GM19239 (cell line): ENCODE results near the gene CENPU.
A peak's percentile ranks its signal among the peaks of the same experiment; 100 is the strongest.

Experiments
- DNase-seq: peaks from one replicate; pipeline ENCODE4 v3.0.0; 2011; ENCODE audit warnings: low spot score; ENCODE audit not compliant: insufficient read length
- FAIRE-seq: peaks from 2 replicates; lab custom pipeline; 2011; peaks lifted over from hg19 to GRCh38; lab: Jason Lieb, UNC

The CENPU gene

DNA sequence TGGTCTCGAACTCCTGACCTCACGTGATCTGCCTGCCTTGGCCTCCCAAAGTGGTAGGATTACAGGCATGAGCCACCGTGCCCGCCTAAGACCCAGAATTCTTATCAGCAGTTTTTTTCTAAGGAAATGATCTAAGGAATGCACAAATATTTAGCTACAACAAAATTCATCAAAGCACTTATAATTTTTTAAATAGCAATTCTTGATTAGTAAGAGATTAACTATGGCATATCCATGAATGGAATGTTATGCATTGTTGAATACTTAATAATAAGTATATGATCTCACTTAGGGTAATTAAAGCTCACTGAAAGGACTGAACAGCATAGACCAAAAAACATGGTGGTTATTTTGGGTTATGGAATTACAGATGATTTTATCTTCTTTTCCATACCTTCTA lies 18.4 kb downstream of the CENPU start:
- no peak for DNase-seq
- no peak for FAIRE-seq

DNA sequence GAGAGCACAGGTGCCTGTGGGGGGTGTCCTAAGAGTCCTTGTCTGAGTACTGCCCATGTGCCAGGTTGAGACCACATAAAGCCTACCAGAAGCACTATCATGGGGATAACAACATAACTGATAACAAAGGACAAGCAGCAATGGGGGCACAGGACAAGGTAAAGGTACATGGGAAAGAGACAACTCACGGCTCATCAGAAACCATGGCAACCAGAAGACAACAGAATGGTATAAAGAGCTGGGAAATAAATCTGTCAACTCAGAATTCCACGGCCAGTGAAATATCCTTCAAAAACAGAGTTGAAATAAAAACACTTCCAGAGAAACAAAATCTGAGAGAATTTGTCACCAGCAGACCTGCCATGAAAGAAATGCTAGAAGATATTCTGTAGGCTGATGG lies 20.0 kb downstream of the CENPU start:
- FAIRE-seq: no peak
- DNase-seq: no peak

DNA sequence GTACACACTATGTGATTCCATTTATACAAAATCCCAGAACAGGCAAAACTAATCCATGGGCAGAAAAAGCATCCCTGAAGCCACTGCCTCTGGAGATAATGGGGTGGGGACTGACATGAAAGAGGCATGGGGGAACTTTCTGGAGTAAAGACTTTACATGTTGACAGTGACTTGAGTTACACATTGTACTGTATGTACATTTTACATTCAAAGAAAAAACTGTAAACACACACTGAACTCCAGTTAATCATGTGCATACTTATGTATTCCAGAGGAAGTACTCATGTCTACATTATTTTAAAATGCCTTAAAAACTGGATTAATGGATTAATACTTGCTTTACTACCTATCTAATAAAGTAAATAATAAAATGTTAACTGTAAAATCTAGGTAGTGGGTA lies 21.6 kb downstream of the CENPU start:
- DNase-seq: no peak
- FAIRE-seq: no peak

DNA sequence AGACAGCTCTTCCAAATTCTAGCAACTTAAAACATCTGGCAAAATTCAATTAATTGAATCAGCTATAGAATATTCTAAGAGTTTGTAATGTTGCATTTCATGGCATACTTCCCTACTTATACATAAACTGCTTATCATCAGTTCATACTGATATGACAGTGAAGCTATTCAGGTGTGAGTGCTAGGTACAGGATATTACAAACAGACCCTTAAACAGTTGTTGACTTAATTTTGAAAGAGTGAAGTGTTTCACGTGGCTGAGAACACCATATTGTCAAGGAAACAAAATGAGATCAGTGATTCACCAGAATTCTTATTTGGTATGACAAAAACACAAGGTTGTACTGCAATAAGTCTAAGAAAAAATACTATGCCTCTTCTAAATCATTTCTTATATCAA lies 27.4 kb downstream of the CENPU start:
- DNase-seq (no peak), FAIRE-seq (no peak)

GRCh38 chr4:184705692-184706091 lies 28.2 kb downstream of the CENPU start:
- DNase-seq (no peak), FAIRE-seq (no peak)

DNA sequence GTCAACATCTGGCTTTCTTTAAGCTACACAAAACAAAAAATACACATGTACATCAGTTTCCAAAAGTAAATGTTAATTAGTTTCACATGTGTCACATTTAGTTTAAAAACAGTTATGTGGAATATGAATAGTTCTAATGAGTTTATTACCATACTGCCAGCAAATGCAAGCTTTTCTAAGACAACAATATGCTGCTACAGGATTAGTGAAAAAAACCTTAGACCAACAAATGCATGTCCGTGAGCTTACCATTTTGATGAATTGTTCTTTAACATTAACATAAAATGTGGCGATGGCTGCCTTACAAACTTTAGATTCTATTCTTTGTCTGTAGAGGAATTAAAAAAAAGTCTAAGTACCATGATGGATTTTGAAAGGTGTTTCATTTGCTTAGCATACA lies 31.8 kb downstream of the CENPU start:
- no peak for FAIRE-seq
- DNase-seq: no peak

- no peak for DNase-seq
- no peak for FAIRE-seq
These were observed 34.0 kb downstream of the CENPU start for GRCh38 chr4:184699941-184700340.

DNA sequence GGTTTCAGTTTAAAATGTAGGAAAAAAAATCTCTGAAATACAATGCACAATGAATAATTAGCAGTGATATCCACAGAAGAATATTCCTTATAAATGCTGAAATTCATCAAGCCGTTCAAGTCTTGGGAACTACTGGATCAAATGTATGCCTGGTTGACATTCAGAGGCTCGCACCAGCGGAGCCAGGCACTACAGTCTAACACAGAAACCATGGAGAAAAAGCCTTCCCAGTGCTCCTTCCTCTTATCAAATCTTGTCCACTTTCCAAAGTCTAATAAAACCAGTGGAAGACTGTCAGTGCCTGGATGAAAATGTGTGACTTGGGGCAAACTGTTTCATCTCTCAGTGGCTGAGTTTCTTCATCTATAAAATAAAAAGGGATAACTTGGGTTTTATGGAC lies 35.9 kb downstream of the CENPU start:
- DNase-seq (no peak), FAIRE-seq (no peak)

DNA sequence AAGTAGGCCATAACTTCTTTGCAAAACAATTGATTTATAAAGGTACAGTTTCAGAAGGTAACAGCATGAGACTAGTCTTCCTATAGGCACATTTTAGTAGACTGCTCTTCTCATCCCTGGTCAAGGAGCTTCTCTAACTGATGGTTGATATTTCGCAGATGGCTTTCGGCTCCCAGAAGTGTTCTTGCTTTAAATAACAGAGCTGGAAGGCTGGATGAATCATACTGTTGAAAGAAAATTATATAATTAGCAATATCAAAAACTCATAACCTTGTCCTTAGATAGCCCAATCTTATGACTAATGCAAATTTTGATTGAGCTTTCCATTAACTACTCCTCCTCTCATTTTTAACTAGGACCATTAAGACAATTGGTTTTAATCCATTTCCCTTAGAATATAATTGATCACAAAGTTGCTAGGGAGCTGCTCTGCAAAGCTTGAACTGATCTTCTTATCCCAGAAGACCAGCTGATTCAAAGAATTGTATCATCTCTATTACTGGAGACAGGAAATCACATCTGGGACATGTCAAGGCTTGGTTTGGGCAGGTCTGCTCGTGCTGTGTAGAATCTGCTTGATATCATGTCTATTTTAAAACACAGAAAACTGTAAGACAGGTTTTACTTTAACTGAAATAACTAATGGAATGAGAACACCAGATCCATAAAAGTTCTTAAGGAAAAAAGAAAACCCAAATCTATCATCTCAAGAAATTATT lies 38.6 kb downstream of the CENPU start:
- no peak for DNase-seq
- no peak for FAIRE-seq

GRCh38 chr4:184694412-184694956 lies 39.4 kb downstream of the CENPU start:
- FAIRE-seq (no peak), DNase-seq (no peak)

DNA sequence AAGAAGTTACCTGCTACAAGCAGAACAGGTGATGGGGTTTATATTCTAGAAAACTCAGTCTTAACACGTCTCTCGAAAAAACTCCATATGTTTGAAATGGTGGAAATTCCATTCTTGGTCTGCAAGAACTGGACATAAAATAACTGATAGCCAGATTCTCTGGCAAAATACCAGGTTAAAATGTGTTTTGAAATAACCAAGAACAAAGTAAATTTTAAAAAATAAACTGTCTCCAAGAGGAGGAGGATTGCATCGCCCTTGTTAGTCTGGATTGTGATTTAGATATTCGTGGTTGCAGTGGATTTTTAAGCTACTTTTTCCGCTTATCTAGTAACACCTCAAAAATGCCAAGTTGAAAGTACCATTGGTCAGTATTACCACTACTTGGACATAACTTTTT lies 40.8 kb downstream of the CENPU start:
- FAIRE-seq (no peak), DNase-seq (no peak)

GRCh38 chr4:184689681-184690080 lies 44.2 kb downstream of the CENPU start:
- FAIRE-seq (no peak), DNase-seq (no peak)

GRCh38 chr4:184688447-184688846 lies 45.4 kb downstream of the CENPU start:
- DNase-seq (no peak), FAIRE-seq (no peak)

- no peak for FAIRE-seq
- no peak for DNase-seq
These were observed 45.9 kb downstream of the CENPU start for GRCh38 chr4:184688005-184688404.

- FAIRE-seq: peak; percentile 4
- no peak for DNase-seq
These were observed 49.3 kb downstream of the CENPU start for GRCh38 chr4:184684491-184685189.

DNA sequence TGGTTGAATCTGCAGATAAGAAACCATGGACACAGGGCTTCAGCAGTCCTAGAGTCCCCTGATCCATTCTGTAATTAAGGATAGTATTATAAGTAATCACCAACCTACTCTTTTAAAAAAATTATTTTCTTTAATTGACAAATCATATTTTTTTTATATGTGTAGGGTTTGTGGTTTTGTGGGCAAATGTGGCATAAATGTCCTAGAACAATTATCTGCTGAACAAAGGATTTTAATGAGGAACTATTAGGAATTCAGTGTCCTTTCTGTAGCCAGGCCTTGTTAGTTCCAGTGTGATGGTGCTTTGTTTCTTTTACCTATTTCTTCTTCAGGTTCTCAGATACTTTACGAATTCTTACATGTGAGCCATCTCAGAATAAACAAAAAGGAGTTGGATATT lies 52.0 kb downstream of the CENPU start:
- FAIRE-seq: no peak
- no peak for DNase-seq

DNA sequence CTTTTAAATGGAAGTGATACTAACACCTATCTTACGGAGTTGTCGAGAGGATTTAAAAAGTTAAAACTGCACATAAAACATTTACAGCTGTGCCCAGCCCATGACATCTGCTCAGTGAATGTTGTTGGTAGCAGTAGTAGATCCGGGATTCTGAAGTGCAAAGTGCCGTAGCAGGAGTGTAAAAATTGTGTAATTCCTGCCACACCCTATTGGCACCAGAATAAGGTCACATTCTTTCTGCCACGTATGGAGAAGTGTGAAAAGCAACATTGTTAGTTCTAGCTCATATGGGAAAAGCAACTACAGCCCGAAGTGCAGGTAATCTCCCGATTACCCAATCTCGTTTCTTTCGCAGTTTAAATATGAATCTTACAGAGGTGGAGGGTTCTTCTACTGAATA lies 53.2 kb downstream of the CENPU start:
- DNase-seq (no peak), FAIRE-seq (no peak)

GRCh38 chr4:184675821-184676492 lies 57.9 kb downstream of the CENPU start:
- FAIRE-seq (no peak), DNase-seq (no peak)

GRCh38 chr4:184675018-184675417 lies 58.9 kb downstream of the CENPU start:
- DNase-seq (no peak), FAIRE-seq (no peak)

- FAIRE-seq: no peak
- DNase-seq: no peak
These were observed 59.9 kb downstream of the CENPU start for GRCh38 chr4:184674011-184674410.

DNA sequence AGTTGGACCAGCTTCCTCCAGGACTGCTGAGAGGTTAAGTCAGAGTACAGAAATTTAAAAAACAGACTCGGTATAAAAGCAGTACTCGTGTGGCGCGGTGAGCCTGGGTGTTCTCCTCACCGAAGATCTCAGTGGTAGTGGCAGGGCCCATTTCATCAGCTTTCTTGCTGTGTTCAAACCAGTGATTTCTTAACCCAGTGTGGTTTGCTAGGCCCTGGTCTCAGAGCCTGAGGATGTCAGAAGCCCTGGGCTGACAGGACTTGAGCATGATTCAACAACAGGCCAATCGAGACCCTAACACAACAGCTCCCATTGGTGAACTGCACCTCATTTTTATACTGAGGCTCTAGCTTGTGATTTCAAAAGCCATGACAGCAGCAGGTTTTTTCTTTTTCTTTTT lies 61.2 kb downstream of the CENPU start:
- FAIRE-seq: no peak
- no peak for DNase-seq
